ENCODE data around the gene CNTNAP5. TPM values are rescaled to one million over a fixed set of nuclear protein-coding genes. Genes with fewer than 3 reads are reported as not detected.

CNTNAP5 gene
- total RNA-seq, 4 donors from 2014 or later, result 0.17 TPM; not detected in 3

GRCh38 chr2:124039032-124039431 is 13.9 kb downstream of the CNTNAP5 start:
- H3K9me3 ChIP-seq, result no peaks in the 10 kb centered on the region

DNA sequence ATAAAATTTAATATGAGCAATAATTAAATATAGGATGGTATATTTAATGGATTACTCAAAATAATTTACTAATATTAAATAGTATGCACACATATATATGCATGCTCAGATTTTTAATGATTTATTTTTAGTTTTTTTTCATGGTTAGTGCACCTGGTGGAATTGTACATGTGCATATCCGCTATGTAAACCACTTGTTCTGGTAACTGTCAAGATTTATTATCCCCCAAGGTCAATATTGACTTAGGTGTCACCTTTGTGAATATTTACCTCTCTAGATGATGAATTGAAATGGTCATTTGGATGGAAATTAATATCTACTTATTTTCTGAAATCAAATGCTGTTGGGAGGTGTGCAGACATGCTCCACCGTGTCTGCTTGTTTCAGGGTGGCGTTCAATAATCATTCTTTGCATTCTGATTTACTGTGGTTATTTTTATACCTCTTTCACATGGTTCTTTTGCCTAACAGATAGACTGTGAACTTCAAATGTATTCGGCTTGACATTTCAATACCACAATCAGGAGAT is 14.7 kb downstream of the CNTNAP5 start:
- H3K27ac ChIP-seq (replicated peaks in 1 of 4), result no peak overlapping the region
- intact Hi-C loops (cut with DNase I), result no loop called here
- WGBS, result 88% methylated on average over 4 of the region's 4 CpGs
- H3K4me1 ChIP-seq, result no peaks in the 10 kb centered on the region
- no peak for DNase-seq (ENCODE audit: extremely low spot score)
- no peak for TF ChIP-seq POLR2AphosphoS5 (IDR thresholded peaks at IDR 0.05)
- TF ChIP-seq POLR2A (IDR thresholded peaks at IDR 0.05; ENCODE audit: low read depth), result no peak
- no peak for TF ChIP-seq CTCF (IDR thresholded peaks at IDR 0.05)
- TF ChIP-seq EP300 (IDR thresholded peaks at IDR 0.05), result no peak
- H3K27me3 ChIP-seq, result no peaks in the 10 kb centered on the region
- no peaks in the 10 kb centered on the region for H3K36me3 ChIP-seq
- H3K9me3 ChIP-seq, result no peaks in the 10 kb centered on the region
- no peak overlapping the region for H3K4me3 ChIP-seq

More at GRCh38 chr2:124039032-124039431, 13.9 kb downstream of the CNTNAP5 start:
- Histone ChIP-seq H3K27me3 (no peaks in the 10 kb centered on the region), H3K4me1 (no peaks in the 10 kb centered on the region), H3K4me3 (no peak overlapping the region), H3K27ac (replicated peaks in 1 of 4) (no peak overlapping the region), H3K36me3 (no peaks in the 10 kb centered on the region)
- WGBS, result 46% methylated on average over 2 of the region's 2 CpGs
- TF ChIP-seq POLR2A (IDR thresholded peaks at IDR 0.05; ENCODE audit: low read depth) (no peak), CTCF (IDR thresholded peaks at IDR 0.05) (no peak)
- DNase-seq (ENCODE audit: extremely low spot score), result no peak
- intact Hi-C loops (cut with DNase I), result no loop called here

DNA sequence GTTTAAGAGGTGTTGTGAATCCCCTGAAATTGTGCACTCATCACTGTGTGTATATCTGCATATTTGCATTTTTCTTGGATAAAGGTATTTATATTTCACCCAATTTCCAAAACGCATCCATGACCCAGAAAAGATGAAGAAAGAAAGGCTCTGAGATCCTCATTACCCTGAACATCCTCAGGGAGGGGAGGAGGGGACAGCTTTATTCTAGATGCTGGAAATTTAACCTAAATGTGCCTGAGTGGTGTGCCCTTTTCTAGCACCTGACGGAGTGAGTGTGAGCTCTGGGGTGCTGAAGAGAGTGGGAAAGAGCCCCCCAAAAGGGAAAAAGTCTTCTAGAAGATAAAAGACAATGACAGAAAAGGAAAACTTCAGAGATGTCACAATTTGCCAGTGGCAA is 20.8 kb downstream of the CNTNAP5 start:
- Histone ChIP-seq H3K4me1 (no peaks in the 10 kb centered on the region), H3K27ac (replicated peaks in 1 of 4) (no peak overlapping the region), H3K27me3 (no peaks in the 10 kb centered on the region), H3K36me3 (no peaks in the 10 kb centered on the region), H3K4me3 (no peak overlapping the region), H3K9me3 (no peaks in the 10 kb centered on the region)
- TF ChIP-seq POLR2AphosphoS5 (IDR thresholded peaks at IDR 0.05) (no peak), EP300 (IDR thresholded peaks at IDR 0.05) (no peak), CTCF (IDR thresholded peaks at IDR 0.05) (no peak), POLR2A (IDR thresholded peaks at IDR 0.05; ENCODE audit: low read depth) (no peak)
- no peak for DNase-seq (ENCODE audit: extremely low spot score)
- intact Hi-C loops (cut with DNase I), result no loop called here
- WGBS, result 74% methylated on average over 2 of the region's 2 CpGs

DNA sequence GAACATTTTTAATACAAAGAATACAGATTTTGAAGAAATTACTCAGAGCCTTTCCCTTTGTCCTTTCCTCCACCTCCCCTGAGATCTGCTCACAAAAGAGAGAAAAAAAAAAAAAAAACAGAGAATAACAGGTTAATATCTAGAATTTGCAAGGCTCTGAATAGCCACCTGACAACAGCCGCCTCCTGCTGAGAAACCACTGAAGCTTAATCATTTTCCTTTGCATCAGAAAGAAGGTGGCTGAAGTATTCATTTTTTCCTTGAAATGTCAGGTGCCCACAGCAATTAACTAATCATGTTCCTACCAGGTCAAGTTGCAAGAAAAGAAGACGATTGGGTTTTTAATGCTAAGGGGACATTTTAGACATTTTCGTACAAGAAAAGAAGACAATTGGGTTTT is 21.2 kb downstream of the CNTNAP5 start:
- Histone ChIP-seq H3K9me3 (no peaks in the 10 kb centered on the region), H3K27me3 (no peaks in the 10 kb centered on the region), H3K27ac (replicated peaks in 1 of 4) (no peak overlapping the region), H3K36me3 (no peaks in the 10 kb centered on the region), H3K4me3 (no peak overlapping the region), H3K4me1 (no peaks in the 10 kb centered on the region)
- TF ChIP-seq EP300 (IDR thresholded peaks at IDR 0.05) (no peak), CTCF (IDR thresholded peaks at IDR 0.05) (no peak), POLR2AphosphoS5 (IDR thresholded peaks at IDR 0.05) (no peak), POLR2A (IDR thresholded peaks at IDR 0.05; ENCODE audit: low read depth) (no peak)
- intact Hi-C loops (cut with DNase I), result no loop called here
- 83% methylated on average over 3 of the region's 3 CpGs for WGBS
- DNase-seq (ENCODE audit: extremely low spot score), result no peak

GRCh38 chr2:124048102-124048501 is 23.0 kb downstream of the CNTNAP5 start:
- intact Hi-C loops (cut with DNase I), result no loop called here
- no peaks in the 10 kb centered on the region for H3K36me3 ChIP-seq

More at GRCh38 chr2:124048102-124048501, 23.0 kb downstream of the CNTNAP5 start:
- 72% methylated on average over 2 of the region's 2 CpGs for WGBS
- TF ChIP-seq CTCF (IDR thresholded peaks at IDR 0.05), result no peak
- TF ChIP-seq POLR2AphosphoS5 (IDR thresholded peaks at IDR 0.05), result no peak
- TF ChIP-seq POLR2A (IDR thresholded peaks at IDR 0.05; ENCODE audit: low read depth), result no peak
- no peak for TF ChIP-seq EP300 (IDR thresholded peaks at IDR 0.05)
- Histone ChIP-seq H3K4me3 (no peak overlapping the region), H3K27me3 (no peaks in the 10 kb centered on the region), H3K27ac (replicated peaks in 1 of 4) (no peak overlapping the region), H3K4me1 (no peaks in the 10 kb centered on the region), H3K9me3 (no peaks in the 10 kb centered on the region)
- no peak for DNase-seq (ENCODE audit: extremely low spot score)

All from esophagus muscularis mucosa (tissue), 4 donors.